Measurements from ENCODE around the gene GTF3C5. TPM values are rescaled to one million over a fixed set of nuclear protein-coding genes. Genes with fewer than 3 reads are reported as not detected.

The GTF3C5 gene
- total and polyA plus RNA-seq, 10 of the 15 experiments (the other 5 are each of a cell fraction or from before 2014, with no cell fraction given) = 2.2 to 81.1 (median 68.7) TPM

- H3K9me3 ChIP-seq (replicated peaks; ENCODE audit: control insufficient read depth, insufficient read depth, low read length) = no peaks in the 10 kb centered on the region
- H3K79me2 ChIP-seq (ENCODE audit: control insufficient read depth, insufficient read depth, low read length) = no peaks in the 10 kb centered on the region
- POLR2A ChIA-PET = no interaction called here
- 41% methylated on average over 17 of the region's 17 CpGs for WGBS (ENCODE audit: insufficient coverage, insufficient replicate concordance, low lambda C conversion rate, missing lambda C conversion rate)
- no peak overlapping the region for H3K27ac ChIP-seq (ENCODE audit: control insufficient read depth, insufficient read depth)
- FAIRE-seq (no peak), DNase-seq (ENCODE audit: low read depth, low spot score) (no peak), ATAC-seq (no peak)
- CTCF ChIA-PET = interaction anchor here (0.7 to 1.3 kb wide), 2 partner anchors 43 to 87 kb away, joined by 3 read pairs; no protein-coding TSS in a partner anchor
- in situ Hi-C loops (cut with MboI) (no loop called here), intact Hi-C loops (cut with micrococcal nuclease; ENCODE audit: unreplicated experiment) (no loop called here)
- no TSS peak for BruUV-seq (replicated peaks)
- H3K4me3 ChIP-seq = no peak overlapping the region
- peaks cover 8% of the 10 kb centered on the region for H3K4me1 ChIP-seq (ENCODE audit: control insufficient read depth, insufficient read depth, low read length)
- no peak overlapping the region for H2AFZ ChIP-seq (ENCODE audit: control insufficient read depth, low read depth, low read length)
- no peaks in the 10 kb centered on the region for H4K20me1 ChIP-seq (ENCODE audit: control insufficient read depth, insufficient read depth)
- no peak overlapping the region for H3K4me2 ChIP-seq (ENCODE audit: control insufficient read depth, insufficient read depth)
- SMC1A ChIA-PET (ENCODE audit: uncharacterized antibody, unreplicated experiment) = no interaction called here
- no peaks in the 10 kb centered on the region for H3K27me3 ChIP-seq (replicated peaks in 1 of 2; ENCODE audit: control insufficient read depth in 2 of 2, insufficient read depth in 2 of 2, low read length in 1 of 2)
- no peak overlapping the region for H3K9ac ChIP-seq (ENCODE audit: control insufficient read depth, insufficient read depth, low read length)
- TF ChIP-seq POLR2AphosphoS5 (IDR thresholded peaks at IDR 0.05; ENCODE audit: low read length) (no peak), ZNF384 (IDR thresholded peaks at IDR 0.05; ENCODE audit: borderline replicate concordance, low read depth, low read length) (no peak), GABPA (IDR thresholded peaks at IDR 0.05; ENCODE audit: low read depth) (no peak), NFXL1 (IDR thresholded peaks at IDR 0.05; ENCODE audit: borderline replicate concordance) (no peak), MTA2 (IDR thresholded peaks at IDR 0.05; ENCODE audit: low read depth) (no peak), SP1 (IDR thresholded peaks at IDR 0.05; ENCODE audit: low read depth, low read length) (no peak)
- RAD21 ChIA-PET (ENCODE audit: unreplicated experiment) = no interaction called here
- no peaks in the 10 kb centered on the region for H3K36me3 ChIP-seq (ENCODE audit: control insufficient read depth in 2 of 2, insufficient read depth in 2 of 2, low read length in 1 of 2)
Observed at GRCh38 chr9:133065070-133065388, 34.2 kb downstream of the GTF3C5 start.

GRCh38 chr9:133066181-133066983 lies 35.6 kb downstream of the GTF3C5 start:
- no peak overlapping the region for H3K9ac ChIP-seq (ENCODE audit: control insufficient read depth, insufficient read depth, low read length)
- TF ChIP-seq ZNF622 (IDR thresholded peaks at IDR 0.05) = no peak
- TF ChIP-seq SREBF2 (IDR thresholded peaks at IDR 0.05; ENCODE audit: low read length) = no peak
- no peak for TF ChIP-seq BHLHE40 (IDR thresholded peaks at IDR 0.05; ENCODE audit: borderline replicate concordance in 1 of 2, low read depth in 2 of 2, low read length in 1 of 2)
- TF ChIP-seq ZNF24 (IDR thresholded peaks at IDR 0.05) = no peak
- no peak overlapping the region for H3K4me3 ChIP-seq
- intact Hi-C loops (cut with micrococcal nuclease; ENCODE audit: unreplicated experiment) (no loop called here), in situ Hi-C loops (cut with MboI) (no loop called here)
- FAIRE-seq (no peak), DNase-seq (ENCODE audit: low read depth, low spot score) (no peak), ATAC-seq (no peak)
- H3K4me1 ChIP-seq (ENCODE audit: control insufficient read depth, insufficient read depth, low read length) = no peaks in the 10 kb centered on the region
- ChIA-PET RAD21 (ENCODE audit: unreplicated experiment) (no interaction called here), CTCF (interaction anchor here (0.7 kb wide), 1 partner anchor 8 kb away, joined by 5 read pairs; no protein-coding TSS in a partner anchor), POLR2A (no interaction called here), SMC1A (ENCODE audit: uncharacterized antibody, unreplicated experiment) (interaction anchor here (0.7 kb wide), 1 partner anchor 111 kb away, joined by 3 read pairs; no protein-coding TSS in a partner anchor)
- BruUV-seq (replicated peaks) = no TSS peak
- H4K20me1 ChIP-seq (ENCODE audit: control insufficient read depth, insufficient read depth) = no peaks in the 10 kb centered on the region
- H3K4me2 ChIP-seq (ENCODE audit: control insufficient read depth, insufficient read depth) = no peak overlapping the region
- no peaks in the 10 kb centered on the region for H3K27me3 ChIP-seq (replicated peaks in 1 of 2; ENCODE audit: control insufficient read depth in 2 of 2, insufficient read depth in 2 of 2, low read length in 1 of 2)
- H3K9me3 ChIP-seq (replicated peaks; ENCODE audit: control insufficient read depth, insufficient read depth, low read length) = no peaks in the 10 kb centered on the region
- H3K36me3 ChIP-seq (ENCODE audit: control insufficient read depth in 2 of 2, insufficient read depth in 2 of 2, low read length in 1 of 2) = no peaks in the 10 kb centered on the region
- no peaks in the 10 kb centered on the region for H3K79me2 ChIP-seq (ENCODE audit: control insufficient read depth, insufficient read depth, low read length)
- H3K27ac ChIP-seq (ENCODE audit: control insufficient read depth, insufficient read depth) = no peak overlapping the region
- WGBS (ENCODE audit: insufficient coverage, insufficient replicate concordance, low lambda C conversion rate, missing lambda C conversion rate) = 81% methylated on average over 15 of the region's 25 CpGs
- no peak overlapping the region for H2AFZ ChIP-seq (ENCODE audit: control insufficient read depth, low read depth, low read length)
